ENCODE results near the gene EPS8L2. TPM values are rescaled to one million over a fixed set of nuclear protein-coding genes. Genes with fewer than 3 reads are reported as not detected.

The EPS8L2 gene
- total and polyA plus RNA-seq, 2 of the 13 experiments (the other 11 are each of a cell fraction or from before 2014, with no cell fraction given) = 89.3 to 416 TPM

DNA sequence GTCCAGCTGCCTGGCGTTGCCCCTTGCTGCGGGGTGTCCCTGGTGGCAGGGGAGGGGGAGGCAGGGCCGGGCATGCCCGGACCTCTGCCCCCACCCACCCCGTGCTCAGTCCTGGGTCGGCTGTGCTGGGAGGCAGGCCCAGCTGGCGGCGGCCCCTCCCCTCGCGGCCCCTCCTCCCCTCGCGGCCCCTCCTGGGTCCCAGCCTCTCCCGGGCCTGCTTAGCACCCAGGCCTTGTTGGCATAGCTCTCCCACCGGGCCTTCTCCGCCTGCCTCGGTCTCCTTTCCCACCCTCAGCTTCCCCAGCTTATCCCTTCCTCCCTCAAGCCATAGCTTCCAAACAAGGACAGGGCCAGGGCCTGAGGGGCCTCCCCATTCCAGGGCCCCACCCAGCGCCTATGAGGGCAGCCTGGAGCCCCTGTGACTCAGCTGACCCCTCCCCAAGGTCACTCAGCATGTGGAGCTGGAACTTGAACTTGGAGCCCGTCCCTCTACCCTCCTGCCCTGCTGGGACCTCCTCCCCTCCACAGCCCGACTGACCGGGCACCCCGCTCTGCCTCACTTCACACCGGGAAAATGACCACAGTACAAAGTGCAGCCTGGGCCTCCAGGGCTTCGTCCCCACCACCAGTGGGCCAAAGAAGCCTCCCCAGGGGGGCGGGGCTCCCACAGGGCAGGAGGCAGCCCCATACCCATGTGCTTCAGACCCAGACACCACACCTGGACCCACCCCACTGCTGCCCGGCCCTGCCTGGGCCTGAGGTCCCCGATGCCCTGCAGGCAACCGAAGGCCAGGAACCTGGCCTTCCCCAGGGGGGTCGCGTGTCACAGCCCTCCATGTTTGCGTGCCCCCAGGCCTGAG, 1.2 kb downstream of the EPS8L2 start (continued):
- peak; percentile 13; the same call in 1 of the 2 replicates for TF ChIP-seq BORCS8-MEF2B (CRISPR knock-in tag; IDR thresholded peaks at IDR 0.05)
- peak; percentile 44; the same call in 1 of the 2 replicates for TF ChIP-seq SP2 (CRISPR knock-in tag; IDR thresholded peaks at IDR 0.05)
- TF ChIP-seq TBP (CRISPR knock-in tag; IDR thresholded peaks at IDR 0.05) = no peak
- peak; percentile 47; the same call in 1 of the 2 replicates for TF ChIP-seq GATAD1 (CRISPR knock-in tag; IDR thresholded peaks at IDR 0.05)
- TF ChIP-seq ZFYVE20 (CRISPR knock-in tag; IDR thresholded peaks at IDR 0.05; ENCODE audit: borderline replicate concordance, low read depth) = peak; percentile 17; the same call in 1 of the 2 replicates
- TF ChIP-seq, protein P1, sequence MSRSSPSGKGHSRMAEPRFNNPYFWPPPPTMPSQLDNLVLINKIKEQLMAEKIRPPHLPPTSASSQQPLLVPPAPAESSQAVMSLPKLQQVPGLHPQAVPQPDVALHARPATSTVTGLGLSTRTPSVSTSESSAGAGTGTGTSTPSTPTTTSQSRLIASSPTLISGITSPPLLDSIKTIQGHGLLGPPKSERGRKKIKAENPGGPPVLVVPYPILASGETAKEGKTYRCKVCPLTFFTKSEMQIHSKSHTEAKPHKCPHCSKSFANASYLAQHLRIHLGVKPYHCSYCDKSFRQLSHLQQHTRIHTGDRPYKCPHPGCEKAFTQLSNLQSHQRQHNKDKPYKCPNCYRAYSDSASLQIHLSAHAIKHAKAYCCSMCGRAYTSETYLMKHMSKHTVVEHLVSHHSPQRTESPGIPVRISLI (CRISPR knock-in tag; IDR thresholded peaks at IDR 0.05; ENCODE audit: borderline replicate concordance) = peak; percentile 60; the same call in 1 of the 2 replicates
- TF ChIP-seq, protein P2, sequence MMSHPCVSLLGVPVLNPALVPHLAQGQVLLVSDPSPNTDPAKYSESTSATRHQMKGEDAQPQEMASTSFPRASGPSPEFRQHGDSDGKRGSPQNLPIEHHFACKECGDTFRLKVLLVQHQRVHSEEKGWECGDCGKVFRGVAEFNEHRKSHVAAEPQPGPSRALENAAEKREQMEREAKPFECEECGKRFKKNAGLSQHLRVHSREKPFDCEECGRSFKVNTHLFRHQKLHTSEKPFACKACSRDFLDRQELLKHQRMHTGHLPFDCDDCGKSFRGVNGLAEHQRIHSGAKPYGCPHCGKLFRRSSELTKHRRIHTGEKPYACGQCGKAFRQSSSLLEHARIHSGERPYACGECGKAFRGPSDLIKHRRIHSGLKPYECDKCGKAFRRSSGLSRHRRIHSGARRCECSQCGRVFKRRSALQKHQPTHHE (CRISPR knock-in tag; IDR thresholded peaks at IDR 0.05; ENCODE audit: borderline replicate concordance) = peak; percentile 40; the same call in 1 of the 2 replicates
- TF ChIP-seq ZBTB20 (CRISPR knock-in tag; IDR thresholded peaks at IDR 0.05; ENCODE audit: borderline replicate concordance, low read depth) = peak; percentile 86
- TF ChIP-seq, protein P3, sequence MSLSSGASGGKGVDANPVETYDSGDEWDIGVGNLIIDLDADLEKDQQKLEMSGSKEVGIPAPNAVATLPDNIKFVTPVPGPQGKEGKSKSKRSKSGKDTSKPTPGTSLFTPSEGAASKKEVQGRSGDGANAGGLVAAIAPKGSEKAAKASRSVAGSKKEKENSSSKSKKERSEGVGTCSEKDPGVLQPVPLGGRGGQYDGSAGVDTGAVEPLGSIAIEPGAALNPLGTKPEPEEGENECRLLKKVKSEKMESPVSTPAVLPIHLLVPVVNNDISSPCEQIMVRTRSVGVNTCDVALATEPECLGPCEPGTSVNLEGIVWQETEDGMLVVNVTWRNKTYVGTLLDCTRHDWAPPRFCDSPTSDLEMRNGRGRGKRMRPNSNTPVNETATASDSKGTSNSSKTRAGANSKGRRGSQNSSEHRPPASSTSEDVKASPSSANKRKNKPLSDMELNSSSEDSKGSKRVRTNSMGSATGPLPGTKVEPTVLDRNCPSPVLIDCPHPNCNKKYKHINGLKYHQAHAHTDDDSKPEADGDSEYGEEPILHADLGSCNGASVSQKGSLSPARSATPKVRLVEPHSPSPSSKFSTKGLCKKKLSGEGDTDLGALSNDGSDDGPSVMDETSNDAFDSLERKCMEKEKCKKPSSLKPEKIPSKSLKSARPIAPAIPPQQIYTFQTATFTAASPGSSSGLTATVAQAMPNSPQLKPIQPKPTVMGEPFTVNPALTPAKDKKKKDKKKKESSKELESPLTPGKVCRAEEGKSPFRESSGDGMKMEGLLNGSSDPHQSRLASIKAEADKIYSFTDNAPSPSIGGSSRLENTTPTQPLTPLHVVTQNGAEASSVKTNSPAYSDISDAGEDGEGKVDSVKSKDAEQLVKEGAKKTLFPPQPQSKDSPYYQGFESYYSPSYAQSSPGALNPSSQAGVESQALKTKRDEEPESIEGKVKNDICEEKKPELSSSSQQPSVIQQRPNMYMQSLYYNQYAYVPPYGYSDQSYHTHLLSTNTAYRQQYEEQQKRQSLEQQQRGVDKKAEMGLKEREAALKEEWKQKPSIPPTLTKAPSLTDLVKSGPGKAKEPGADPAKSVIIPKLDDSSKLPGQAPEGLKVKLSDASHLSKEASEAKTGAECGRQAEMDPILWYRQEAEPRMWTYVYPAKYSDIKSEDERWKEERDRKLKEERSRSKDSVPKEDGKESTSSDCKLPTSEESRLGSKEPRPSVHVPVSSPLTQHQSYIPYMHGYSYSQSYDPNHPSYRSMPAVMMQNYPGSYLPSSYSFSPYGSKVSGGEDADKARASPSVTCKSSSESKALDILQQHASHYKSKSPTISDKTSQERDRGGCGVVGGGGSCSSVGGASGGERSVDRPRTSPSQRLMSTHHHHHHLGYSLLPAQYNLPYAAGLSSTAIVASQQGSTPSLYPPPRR (CRISPR knock-in tag; IDR thresholded peaks at IDR 0.05; ENCODE audit: borderline replicate concordance) = peak; percentile 90
- TF ChIP-seq ZNF678 (CRISPR knock-in tag; IDR thresholded peaks at IDR 0.05) = no peak
- no peak; the same call in 1 of the 2 replicates for TF ChIP-seq ZSCAN30 (CRISPR knock-in tag; IDR thresholded peaks at IDR 0.05)
- no peak for TF ChIP-seq MTA3 (CRISPR knock-in tag; IDR thresholded peaks at IDR 0.05)
- TF ChIP-seq, protein P4, sequence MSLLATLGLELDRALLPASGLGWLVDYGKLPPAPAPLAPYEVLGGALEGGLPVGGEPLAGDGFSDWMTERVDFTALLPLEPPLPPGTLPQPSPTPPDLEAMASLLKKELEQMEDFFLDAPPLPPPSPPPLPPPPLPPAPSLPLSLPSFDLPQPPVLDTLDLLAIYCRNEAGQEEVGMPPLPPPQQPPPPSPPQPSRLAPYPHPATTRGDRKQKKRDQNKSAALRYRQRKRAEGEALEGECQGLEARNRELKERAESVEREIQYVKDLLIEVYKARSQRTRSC (CRISPR knock-in tag; IDR thresholded peaks at IDR 0.05; ENCODE audit: low read depth) = no peak
- 0 out of 2 replicates have a peak, but pooled peaks have one; percentile 51 for TF ChIP-seq ZSCAN22 (CRISPR knock-in tag; IDR thresholded peaks at IDR 0.05)
- TF ChIP-seq FIP1L1 (IDR thresholded peaks at IDR 0.05; ENCODE audit: borderline replicate concordance, insufficient read depth, low read depth, low read length) = no peak
- no peak; the same call in 1 of the 2 replicates for TF ChIP-seq LCORL (IDR thresholded peaks at IDR 0.05)
- peak; percentile 98 for TF ChIP-seq LCORL (CRISPR knock-in tag; IDR thresholded peaks at IDR 0.05)
- TF ChIP-seq, protein P5, sequence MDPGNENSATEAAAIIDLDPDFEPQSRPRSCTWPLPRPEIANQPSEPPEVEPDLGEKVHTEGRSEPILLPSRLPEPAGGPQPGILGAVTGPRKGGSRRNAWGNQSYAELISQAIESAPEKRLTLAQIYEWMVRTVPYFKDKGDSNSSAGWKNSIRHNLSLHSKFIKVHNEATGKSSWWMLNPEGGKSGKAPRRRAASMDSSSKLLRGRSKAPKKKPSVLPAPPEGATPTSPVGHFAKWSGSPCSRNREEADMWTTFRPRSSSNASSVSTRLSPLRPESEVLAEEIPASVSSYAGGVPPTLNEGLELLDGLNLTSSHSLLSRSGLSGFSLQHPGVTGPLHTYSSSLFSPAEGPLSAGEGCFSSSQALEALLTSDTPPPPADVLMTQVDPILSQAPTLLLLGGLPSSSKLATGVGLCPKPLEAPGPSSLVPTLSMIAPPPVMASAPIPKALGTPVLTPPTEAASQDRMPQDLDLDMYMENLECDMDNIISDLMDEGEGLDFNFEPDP (CRISPR knock-in tag; conservative IDR thresholded peaks at IDR 0.05) = 0 out of 2 replicates have a peak, but pooled peaks have one; percentile 87
- no peak for TF ChIP-seq ZNF101 (CRISPR knock-in tag; IDR thresholded peaks at IDR 0.05; ENCODE audit: borderline replicate concordance, low read depth)

Data from HepG2 (cell line).